NCI-H1417 (cell line): ENCODE measurements around the gene NAXD.
"Not testable (repeated sequence)": the region's sequence is repeated elsewhere in the genome, so short reads cannot be mapped to it uniquely, and the experiment has no call there.

ENCODE experiments used
- DNase-seq, 3 experiments: peaks; one replicate each; lab custom pipeline; 2025; lab: John Stamatoyannopoulos, UW

Gene NAXD

GRCh38 chr13:110628952-110629701 is 13.8 kb downstream of the NAXD start:
- DNase-seq, result no peak

GRCh38 chr13:110629735-110630134 is 14.4 kb downstream of the NAXD start:
- peak in 1 of 3 experiments; percentile 21 for DNase-seq

- no peak for DNase-seq
These were observed 15.3 kb downstream of the NAXD start for GRCh38 chr13:110630566-110631119.

- not testable (repeated sequence) for DNase-seq
These were observed 16.9 kb downstream of the NAXD start for GRCh38 chr13:110632255-110632654.

GRCh38 chr13:110633776-110634175 is 18.4 kb downstream of the NAXD start:
- DNase-seq, result no peak

- DNase-seq, result peak in 1 of 3 experiments; percentile 18
These were observed 19.2 kb downstream of the NAXD start for GRCh38 chr13:110634558-110634957.

- DNase-seq, result no peak
These were observed 20.2 kb downstream of the NAXD start for GRCh38 chr13:110635405-110636002.

- DNase-seq, result no peak
These were observed 20.7 kb downstream of the NAXD start for GRCh38 chr13:110636053-110636475.

GRCh38 chr13:110636701-110637201 is 21.4 kb downstream of the NAXD start:
- peak; percentile 85 to 93 (median 92) for DNase-seq

- DNase-seq, result peak in 1 of 3 experiments; percentile 64
These were observed 21.9 kb downstream of the NAXD start for GRCh38 chr13:110637275-110637674.

GRCh38 chr13:110637747-110638146 is 22.4 kb downstream of the NAXD start:
- peak; percentile 56 to 82 (median 59) for DNase-seq

GRCh38 chr13:110638257-110638656 is 22.9 kb downstream of the NAXD start:
- no peak for DNase-seq

- no peak for DNase-seq
These were observed 23.8 kb downstream of the NAXD start for GRCh38 chr13:110638814-110639806.

GRCh38 chr13:110639935-110640334 is 24.6 kb downstream of the NAXD start:
- DNase-seq, result no peak

- DNase-seq, result no peak
These were observed 25.3 kb downstream of the NAXD start for GRCh38 chr13:110640591-110641029.

GRCh38 chr13:110641055-110642015 is 26.0 kb downstream of the NAXD start:
- DNase-seq, result no peak

- no peak for DNase-seq
These were observed 27.1 kb downstream of the NAXD start for GRCh38 chr13:110642291-110642981.

- no peak for DNase-seq
These were observed 28.0 kb downstream of the NAXD start for GRCh38 chr13:110643324-110643723.

GRCh38 chr13:110643768-110644421 is 28.6 kb downstream of the NAXD start:
- DNase-seq, result no peak
